ENCODE results near the gene ANKRD39.
"Not testable (repeated sequence)": the region's sequence is repeated elsewhere in the genome, so short reads cannot be mapped to it uniquely, and the experiment has no call there.

The ANKRD39 gene

GRCh38 chr2:96870626-96871255 lies 12.9 kb upstream of the ANKRD39 start:
- DNase-seq, result peak; percentile 66

GRCh38 chr2:96869822-96870625 lies 12.2 kb upstream of the ANKRD39 start, which contains the start of gene SEMA4C:
TSS of gene SEMA4C (minus strand) at chr2:96870080. CDS start at chr2:96867886, 2,194 bp downstream.
- no peak for DNase-seq

GRCh38 chr2:96869281-96869821 lies 11.5 kb upstream of the ANKRD39 start:
- no peak for DNase-seq

GRCh38 chr2:96868555-96869280 lies 10.9 kb upstream of the ANKRD39 start:
- peak; percentile 58 for DNase-seq

- DNase-seq, result no peak
Measured at GRCh38 chr2:96867756-96868554, 10.1 kb upstream of the ANKRD39 start.

- no peak for DNase-seq
Measured at GRCh38 chr2:96866986-96867755, 9.4 kb upstream of the ANKRD39 start.

- DNase-seq, result no peak
Measured at GRCh38 chr2:96866586-96866985, 8.8 kb upstream of the ANKRD39 start.

- DNase-seq, result no peak
Measured at GRCh38 chr2:96866149-96866548, 8.3 kb upstream of the ANKRD39 start.

GRCh38 chr2:96865654-96866053 lies 7.8 kb upstream of the ANKRD39 start:
- no peak for DNase-seq

GRCh38 chr2:96864343-96865091 lies 6.7 kb upstream of the ANKRD39 start:
- DNase-seq, result no peak

GRCh38 chr2:96863575-96864342 lies 5.9 kb upstream of the ANKRD39 start:
- no peak for DNase-seq

- DNase-seq, result not testable (repeated sequence)
Measured at GRCh38 chr2:96863056-96863455, 5.2 kb upstream of the ANKRD39 start.

GRCh38 chr2:96861074-96861473 lies 3.3 kb upstream of the ANKRD39 start:
- no peak for DNase-seq

- DNase-seq, result no peak
Measured at GRCh38 chr2:96860065-96861029, 2.5 kb upstream of the ANKRD39 start.

GRCh38 chr2:96859681-96860064 lies 1.9 kb upstream of the ANKRD39 start:
- no peak for DNase-seq

GRCh38 chr2:96859099-96859649 lies 1.4 kb upstream of the ANKRD39 start:
- no peak for DNase-seq

- no peak for DNase-seq
Measured at GRCh38 chr2:96856776-96857666, 795 bp downstream of the ANKRD39 start.

GRCh38 chr2:96853321-96853720 lies 4.5 kb downstream of the ANKRD39 start:
- no peak for DNase-seq
